Measurements from ENCODE around the gene METRN. TPM values are rescaled to one million over a fixed set of nuclear protein-coding genes. Genes with fewer than 3 reads are reported as not detected.
A peak's percentile ranks its signal among the peaks of the same experiment; 100 is the strongest.

METRN gene
- total RNA-seq, 2 experiments from 2014 or later, result 2.6 to 3.2 TPM

DNA sequence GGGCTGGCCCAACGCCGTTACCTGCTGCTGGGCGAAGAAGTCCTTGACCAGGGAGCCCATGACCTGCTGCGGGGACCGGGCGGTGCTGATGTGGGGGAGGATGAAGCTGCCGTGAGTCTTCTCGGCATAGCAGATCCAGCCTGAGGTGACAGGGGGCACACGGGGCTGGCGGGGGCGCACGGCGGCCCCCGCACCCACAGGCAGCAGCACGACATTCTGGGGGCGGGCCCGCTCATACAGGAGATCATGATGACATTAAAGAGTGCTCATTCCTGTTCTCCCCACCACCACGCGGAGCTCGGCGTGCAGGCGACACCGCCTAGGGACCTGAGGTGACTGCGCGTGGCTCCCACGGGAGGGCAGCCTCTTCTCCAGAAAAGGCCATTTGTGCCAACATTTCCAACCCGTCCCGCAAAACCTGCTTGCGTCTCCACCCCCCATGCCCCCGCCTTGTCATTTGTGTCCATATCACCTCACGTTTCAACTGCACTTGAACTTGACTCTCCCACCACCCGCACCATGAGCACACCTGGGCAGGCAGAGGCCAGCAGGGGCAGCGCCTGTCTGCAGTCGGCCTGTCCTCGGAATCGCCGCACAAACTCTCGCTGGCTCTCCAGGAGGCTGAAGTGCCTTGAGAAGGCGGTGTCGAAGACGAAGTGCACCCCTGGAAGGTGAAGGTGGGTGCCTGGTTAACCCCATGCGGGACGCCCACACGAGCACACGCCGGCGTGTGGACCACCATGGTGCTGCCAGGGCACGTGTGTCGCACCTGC lies 19.5 kb downstream of the METRN start:
- Mint-ChIP-seq H3K27ac (no peak overlapping the region), H3K27me3 (no peaks in the 10 kb centered on the region), H3K4me1 (ENCODE audit: low read depth) (no peaks in the 10 kb centered on the region), H3K4me3 (no peak overlapping the region), H3K36me3 (ENCODE audit: low read depth) (peaks cover 33% of the 10 kb centered on the region), H3K9me3 (no peaks in the 10 kb centered on the region)
- Histone ChIP-seq H3K9me3 (ENCODE audit: control insufficient read depth in 1 of 2, insufficient read depth in 1 of 2, low read length in 2 of 2) (no peaks in the 10 kb centered on the region), H3K27me3 (ENCODE audit: control insufficient read depth in 1 of 2, insufficient read depth in 2 of 2, low read length in 2 of 2) (no peaks in the 10 kb centered on the region), H3K4me1 (ENCODE audit: insufficient read depth, low read length) (peaks cover under 1% of the 10 kb centered on the region), H3K27ac (ENCODE audit: low read depth in 1 of 2, low read length in 2 of 2) (no peak overlapping the region), H3K4me3 (ENCODE audit: low read length) (no peak overlapping the region), H3K36me3 (ENCODE audit: insufficient read depth, low read length) (peaks cover 51% of the 10 kb centered on the region)
- CTCF ChIA-PET, result no interaction called here
- ATAC-seq (ENCODE audit: poor library complexity) (no peak), DNase-seq (peak in 1 of 14 experiments; percentile 15)
- intact Hi-C loops (cut with DNase I, micrococcal nuclease), result no loop called here
- TF ChIP-seq, protein P1, sequence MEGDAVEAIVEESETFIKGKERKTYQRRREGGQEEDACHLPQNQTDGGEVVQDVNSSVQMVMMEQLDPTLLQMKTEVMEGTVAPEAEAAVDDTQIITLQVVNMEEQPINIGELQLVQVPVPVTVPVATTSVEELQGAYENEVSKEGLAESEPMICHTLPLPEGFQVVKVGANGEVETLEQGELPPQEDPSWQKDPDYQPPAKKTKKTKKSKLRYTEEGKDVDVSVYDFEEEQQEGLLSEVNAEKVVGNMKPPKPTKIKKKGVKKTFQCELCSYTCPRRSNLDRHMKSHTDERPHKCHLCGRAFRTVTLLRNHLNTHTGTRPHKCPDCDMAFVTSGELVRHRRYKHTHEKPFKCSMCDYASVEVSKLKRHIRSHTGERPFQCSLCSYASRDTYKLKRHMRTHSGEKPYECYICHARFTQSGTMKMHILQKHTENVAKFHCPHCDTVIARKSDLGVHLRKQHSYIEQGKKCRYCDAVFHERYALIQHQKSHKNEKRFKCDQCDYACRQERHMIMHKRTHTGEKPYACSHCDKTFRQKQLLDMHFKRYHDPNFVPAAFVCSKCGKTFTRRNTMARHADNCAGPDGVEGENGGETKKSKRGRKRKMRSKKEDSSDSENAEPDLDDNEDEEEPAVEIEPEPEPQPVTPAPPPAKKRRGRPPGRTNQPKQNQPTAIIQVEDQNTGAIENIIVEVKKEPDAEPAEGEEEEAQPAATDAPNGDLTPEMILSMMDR (IDR thresholded peaks at IDR 0.05), result no peak
- POLR2A ChIA-PET, result no interaction called here

DNA sequence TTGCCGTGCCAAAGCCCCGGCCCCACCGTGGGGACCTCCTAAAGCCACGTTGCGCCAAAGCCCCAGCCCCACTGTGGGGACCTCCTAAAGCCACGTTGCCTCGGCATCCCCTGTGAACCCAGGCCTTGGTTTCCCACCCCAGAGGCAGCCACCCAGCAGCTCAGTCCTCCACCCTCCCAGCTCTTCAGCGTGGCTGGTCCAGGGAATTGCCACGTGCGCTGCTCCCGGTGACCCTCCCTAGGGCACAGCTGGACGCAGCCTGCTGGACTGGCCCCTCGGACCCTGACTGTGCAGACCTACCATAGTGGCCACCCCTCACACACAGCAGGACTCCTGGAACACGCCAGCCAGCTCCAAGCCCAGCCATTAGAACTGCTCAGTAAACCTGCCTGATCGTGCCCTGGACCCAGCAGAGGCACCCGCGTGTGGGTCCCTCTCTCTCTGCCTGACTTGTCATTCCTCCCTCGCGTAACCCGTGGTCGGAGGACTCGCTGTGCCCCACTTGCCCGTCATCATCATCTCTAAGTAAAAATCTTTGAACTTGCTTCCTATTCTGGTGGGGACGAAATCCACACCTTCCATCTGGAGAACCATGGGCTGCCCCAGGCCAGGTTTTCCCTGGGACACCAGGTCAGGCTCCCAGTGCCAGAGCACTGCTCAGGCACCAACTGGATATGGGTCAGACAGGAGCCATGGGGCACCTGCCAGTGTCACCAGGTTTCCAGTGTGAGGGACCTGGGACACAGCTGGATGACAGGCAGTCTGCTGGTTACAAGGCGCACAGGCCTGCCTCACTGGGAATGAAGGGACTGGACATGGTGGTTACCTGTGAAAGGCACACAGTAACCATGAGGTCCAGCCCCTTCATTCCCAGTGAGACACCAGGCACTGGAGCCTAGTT lies 20.3 kb downstream of the METRN start:
- TF ChIP-seq, protein P1 (IDR thresholded peaks at IDR 0.05), result no peak
- Mint-ChIP-seq H3K4me3 (no peak overlapping the region), H3K4me1 (ENCODE audit: low read depth) (no peaks in the 10 kb centered on the region), H3K27ac (no peak overlapping the region), H3K9me3 (no peaks in the 10 kb centered on the region), H3K36me3 (ENCODE audit: low read depth) (peaks cover 33% of the 10 kb centered on the region), H3K27me3 (no peaks in the 10 kb centered on the region)
- DNase-seq, result peak in 1 of 14 experiments; percentile 12
- no peak overlapping the region for H3K27ac ChIP-seq (ENCODE audit: low read depth in 1 of 2, low read length in 2 of 2)
- no peaks in the 10 kb centered on the region for H3K27me3 ChIP-seq (ENCODE audit: control insufficient read depth in 1 of 2, insufficient read depth in 2 of 2, low read length in 2 of 2)
- intact Hi-C loops (cut with DNase I, micrococcal nuclease), result no loop called here
- ChIA-PET CTCF (no interaction called here), POLR2A (no interaction called here)
- H3K36me3 ChIP-seq (ENCODE audit: insufficient read depth, low read length), result peaks cover 54% of the 10 kb centered on the region
- ATAC-seq (ENCODE audit: poor library complexity), result no peak
- no peak overlapping the region for H3K4me3 ChIP-seq (ENCODE audit: low read length)
- H3K9me3 ChIP-seq (ENCODE audit: control insufficient read depth in 1 of 2, insufficient read depth in 1 of 2, low read length in 2 of 2), result no peaks in the 10 kb centered on the region
- peaks cover 9% of the 10 kb centered on the region for H3K4me1 ChIP-seq (ENCODE audit: insufficient read depth, low read length)

GRCh38 chr16:735982-736453 lies 21.1 kb downstream of the METRN start:
- TF ChIP-seq, protein P1 (IDR thresholded peaks at IDR 0.05), result no peak
- H3K27me3 Mint-ChIP-seq, result no peaks in the 10 kb centered on the region
- Histone ChIP-seq H3K4me1 (ENCODE audit: insufficient read depth, low read length) (peaks cover 15% of the 10 kb centered on the region), H3K4me3 (ENCODE audit: low read length) (no peak overlapping the region), H3K9me3 (ENCODE audit: control insufficient read depth in 1 of 2, insufficient read depth in 1 of 2, low read length in 2 of 2) (no peaks in the 10 kb centered on the region), H3K27ac (ENCODE audit: low read depth in 1 of 2, low read length in 2 of 2) (no peak overlapping the region), H3K36me3 (ENCODE audit: insufficient read depth, low read length) (peaks cover 54% of the 10 kb centered on the region), H3K27me3 (ENCODE audit: control insufficient read depth in 1 of 2, insufficient read depth in 2 of 2, low read length in 2 of 2) (no peaks in the 10 kb centered on the region)
- H3K9me3 Mint-ChIP-seq, result no peaks in the 10 kb centered on the region
- ATAC-seq (ENCODE audit: poor library complexity), result no peak
- H3K36me3 Mint-ChIP-seq (ENCODE audit: low read depth), result peaks cover 33% of the 10 kb centered on the region
- CTCF ChIA-PET, result no interaction called here
- no peak overlapping the region for H3K4me3 Mint-ChIP-seq
- H3K27ac Mint-ChIP-seq, result no peak overlapping the region
- POLR2A ChIA-PET, result interaction anchor here (1.0 kb wide), 1 partner anchor 14 kb away, joined by 3 read pairs; no protein-coding TSS in a partner anchor
- intact Hi-C loops (cut with DNase I, micrococcal nuclease), result no loop called here
- DNase-seq, result peak in 1 of 14 experiments; percentile 5
- H3K4me1 Mint-ChIP-seq (ENCODE audit: low read depth), result no peaks in the 10 kb centered on the region
